Calu3 (cell line): Measurements from ENCODE around the gene TSPAN13. TPM values are rescaled to one million over a fixed set of nuclear protein-coding genes. Genes with fewer than 3 reads are reported as not detected.

Experiments used
- BruUV-seq: library from RNA; stranded (reverse); fragments of 400-500 nt; replicated peaks from 2 replicates; lab custom pipeline; 2021; lab: Mats Ljungman, UMichigan
- CTCF ChIA-PET: fragments of 300-600 bp; sonication (Branson Sonifier 250); formaldehyde crosslinking; loops from one replicate; lab custom pipeline; 2022; ENCODE audit warnings: antibody characterized with exemption; lab: Charles Lee
- DNase-seq: peaks from one replicate; pipeline ENCODE4 v3.0.0; 2022
- H3K27ac Mint-ChIP-seq: one replicate; pipeline ENCODE4 v1.8.0; 2022; ENCODE audit warnings: mixed read lengths; ENCODE audit not compliant: unreplicated experiment
- H3K27me3 Mint-ChIP-seq: one replicate; pipeline ENCODE4 v1.8.0; 2022; ENCODE audit warnings: mixed read lengths; ENCODE audit not compliant: unreplicated experiment
- H3K36me3 Mint-ChIP-seq: one replicate; pipeline ENCODE4 v1.8.0; 2022; ENCODE audit warnings: mild to moderate bottlenecking, moderate library complexity, mixed read lengths; ENCODE audit not compliant: insufficient read depth, unreplicated experiment
- H3K4me1 Mint-ChIP-seq: one replicate; pipeline ENCODE4 v1.8.0; 2022; ENCODE audit warnings: mild to moderate bottlenecking, low read depth, mixed read lengths; ENCODE audit not compliant: unreplicated experiment
- H3K4me3 Mint-ChIP-seq: one replicate; pipeline ENCODE4 v1.8.0; 2022; ENCODE audit warnings: mild to moderate bottlenecking, low read depth, moderate library complexity, mixed read lengths; ENCODE audit not compliant: unreplicated experiment
- H3K9me3 Mint-ChIP-seq: one replicate; pipeline ENCODE4 v1.8.0; 2022; ENCODE audit warnings: low read depth, mixed read lengths; ENCODE audit not compliant: unreplicated experiment
- intact Hi-C: fragments of 100-400 bp; cut with micrococcal nuclease; formaldehyde crosslinking; loops from one replicate; pipeline ENCODE4 v1.10.0; 2022; ENCODE audit not compliant: unreplicated experiment
- total RNA-seq: library from RNA; stranded (reverse); gene quantifications from 2 replicates; pipeline ENCODE4 v1.2.3, GENCODE V29; 2022
- TF ChIP-seq, protein P1 (sequence below): fragments of 200-600 bp; IDR thresholded peaks from one replicate; pipeline ENCODE4 v1.8.0; 2022; ENCODE audit warnings: antibody characterized with exemption; ENCODE audit not compliant: unreplicated experiment

The TSPAN13 gene
- total RNA-seq, 1 experiment from 2014 or later = 148 TPM

DNA sequence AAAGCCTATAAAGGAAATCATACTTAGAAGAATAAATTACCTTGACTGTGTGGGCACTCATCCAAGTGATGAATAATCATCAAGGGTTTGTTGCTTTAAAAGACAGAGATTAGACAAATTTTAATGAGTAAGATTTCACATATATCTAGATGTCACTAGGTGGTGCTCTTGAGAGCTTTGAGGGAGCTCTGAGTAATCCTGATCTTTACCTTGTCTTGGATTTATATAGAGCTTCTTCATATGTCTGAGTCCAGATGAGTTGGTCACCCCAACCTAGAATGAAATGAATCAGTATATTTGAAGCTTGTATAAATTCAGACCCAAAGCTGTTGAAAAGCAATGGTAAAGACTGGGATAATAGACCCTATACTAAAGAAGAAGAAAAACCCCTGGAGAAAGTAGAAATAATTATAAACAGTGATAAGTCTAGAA lies 47.6 kb downstream of the TSPAN13 start:
- CTCF ChIA-PET = interaction anchor here (0.6 to 3.6 kb wide), 25 partner anchors 9 to 133 kb away, joined by 3 to 27 read pairs (median 4); partner anchors contain the start of gene TSPAN13
- TF ChIP-seq, protein P1, sequence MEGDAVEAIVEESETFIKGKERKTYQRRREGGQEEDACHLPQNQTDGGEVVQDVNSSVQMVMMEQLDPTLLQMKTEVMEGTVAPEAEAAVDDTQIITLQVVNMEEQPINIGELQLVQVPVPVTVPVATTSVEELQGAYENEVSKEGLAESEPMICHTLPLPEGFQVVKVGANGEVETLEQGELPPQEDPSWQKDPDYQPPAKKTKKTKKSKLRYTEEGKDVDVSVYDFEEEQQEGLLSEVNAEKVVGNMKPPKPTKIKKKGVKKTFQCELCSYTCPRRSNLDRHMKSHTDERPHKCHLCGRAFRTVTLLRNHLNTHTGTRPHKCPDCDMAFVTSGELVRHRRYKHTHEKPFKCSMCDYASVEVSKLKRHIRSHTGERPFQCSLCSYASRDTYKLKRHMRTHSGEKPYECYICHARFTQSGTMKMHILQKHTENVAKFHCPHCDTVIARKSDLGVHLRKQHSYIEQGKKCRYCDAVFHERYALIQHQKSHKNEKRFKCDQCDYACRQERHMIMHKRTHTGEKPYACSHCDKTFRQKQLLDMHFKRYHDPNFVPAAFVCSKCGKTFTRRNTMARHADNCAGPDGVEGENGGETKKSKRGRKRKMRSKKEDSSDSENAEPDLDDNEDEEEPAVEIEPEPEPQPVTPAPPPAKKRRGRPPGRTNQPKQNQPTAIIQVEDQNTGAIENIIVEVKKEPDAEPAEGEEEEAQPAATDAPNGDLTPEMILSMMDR = peak; percentile 49
- H3K4me1 Mint-ChIP-seq = peaks cover 18% of the 10 kb centered on the region
- no peak for DNase-seq
- no TSS peak for BruUV-seq
- H3K4me3 Mint-ChIP-seq = peak overlapping the region; percentile 80
- no peaks in the 10 kb centered on the region for H3K27me3 Mint-ChIP-seq
- peak overlapping the region; percentile 63 for H3K27ac Mint-ChIP-seq
- peaks cover 32% of the 10 kb centered on the region for H3K36me3 Mint-ChIP-seq
- intact Hi-C loops = loop anchor here (1.0 to 10.0 kb wide), 5 partner anchors 88 to 334 kb away; no protein-coding TSS in a partner anchor
- H3K9me3 Mint-ChIP-seq = no peaks in the 10 kb centered on the region

DNA sequence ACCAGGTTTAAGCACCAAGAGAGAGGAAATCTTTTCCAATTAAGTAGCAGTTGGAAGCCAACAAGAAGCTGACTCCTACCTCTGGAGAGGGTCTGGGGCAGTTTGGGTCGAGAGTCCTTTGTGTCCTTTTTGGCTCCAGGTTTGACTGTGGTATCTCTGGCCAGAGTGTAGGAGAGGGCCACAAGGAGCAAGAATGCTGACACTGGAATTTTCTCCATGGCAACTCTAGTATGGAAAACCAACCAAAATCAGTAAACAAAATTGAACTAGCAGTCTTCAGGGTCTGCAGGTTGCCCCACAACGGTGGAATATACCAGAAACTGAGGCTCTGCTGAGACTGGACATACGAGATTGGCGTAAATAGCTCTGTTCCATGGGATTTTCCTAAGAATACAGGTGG lies 48.0 kb downstream of the TSPAN13 start:
- TF ChIP-seq, protein P1 = no peak
- CTCF ChIA-PET = interaction anchor here (0.5 to 3.6 kb wide), 23 partner anchors 8 to 120 kb away, joined by 3 to 27 read pairs (median 5); partner anchors contain the start of gene TSPAN13
- Mint-ChIP-seq H3K4me3 (peak overlapping the region; percentile 80), H3K27ac (peak overlapping the region; percentile 63), H3K27me3 (no peaks in the 10 kb centered on the region), H3K4me1 (peaks cover 18% of the 10 kb centered on the region), H3K9me3 (no peaks in the 10 kb centered on the region), H3K36me3 (peaks cover 32% of the 10 kb centered on the region)
- intact Hi-C loops = loop anchor here (1.0 to 10.0 kb wide), 5 partner anchors 88 to 333 kb away; no protein-coding TSS in a partner anchor
- BruUV-seq = no TSS peak
- DNase-seq = no peak

DNA sequence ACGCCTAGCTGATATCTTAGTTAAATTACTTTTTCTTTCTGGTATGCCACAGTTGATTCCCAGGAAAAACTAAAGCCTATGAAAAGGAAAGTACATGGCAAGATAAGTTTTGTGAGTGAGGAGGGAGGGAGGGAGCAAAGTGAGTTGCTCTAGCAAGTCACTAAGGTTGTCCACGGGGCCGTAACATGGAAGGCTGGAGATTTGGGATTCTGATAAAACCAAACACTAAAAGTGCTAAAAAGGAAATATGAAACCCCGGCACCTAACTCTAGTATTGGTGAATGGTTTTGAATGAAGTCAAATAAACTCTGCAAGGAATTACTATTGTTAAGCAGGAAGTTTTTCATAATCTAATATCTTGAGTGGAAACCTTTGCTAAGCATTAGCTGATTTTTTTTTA lies 49.6 kb downstream of the TSPAN13 start:
- Mint-ChIP-seq H3K9me3 (no peaks in the 10 kb centered on the region), H3K4me1 (peaks cover 18% of the 10 kb centered on the region), H3K27me3 (no peaks in the 10 kb centered on the region), H3K36me3 (peaks cover 32% of the 10 kb centered on the region), H3K27ac (peak overlapping the region; percentile 88), H3K4me3 (peak overlapping the region; percentile 80)
- TF ChIP-seq, protein P1 = no peak
- no peak for DNase-seq
- CTCF ChIA-PET = interaction anchor here (0.6 to 3.6 kb wide), 4 partner anchors 9 to 104 kb away, joined by 3 to 18 read pairs (median 3); no protein-coding TSS in a partner anchor
- intact Hi-C loops = loop anchor here (5.0 to 10.0 kb wide), 2 partner anchors 179 to 332 kb away; no protein-coding TSS in a partner anchor
- no TSS peak for BruUV-seq

DNA sequence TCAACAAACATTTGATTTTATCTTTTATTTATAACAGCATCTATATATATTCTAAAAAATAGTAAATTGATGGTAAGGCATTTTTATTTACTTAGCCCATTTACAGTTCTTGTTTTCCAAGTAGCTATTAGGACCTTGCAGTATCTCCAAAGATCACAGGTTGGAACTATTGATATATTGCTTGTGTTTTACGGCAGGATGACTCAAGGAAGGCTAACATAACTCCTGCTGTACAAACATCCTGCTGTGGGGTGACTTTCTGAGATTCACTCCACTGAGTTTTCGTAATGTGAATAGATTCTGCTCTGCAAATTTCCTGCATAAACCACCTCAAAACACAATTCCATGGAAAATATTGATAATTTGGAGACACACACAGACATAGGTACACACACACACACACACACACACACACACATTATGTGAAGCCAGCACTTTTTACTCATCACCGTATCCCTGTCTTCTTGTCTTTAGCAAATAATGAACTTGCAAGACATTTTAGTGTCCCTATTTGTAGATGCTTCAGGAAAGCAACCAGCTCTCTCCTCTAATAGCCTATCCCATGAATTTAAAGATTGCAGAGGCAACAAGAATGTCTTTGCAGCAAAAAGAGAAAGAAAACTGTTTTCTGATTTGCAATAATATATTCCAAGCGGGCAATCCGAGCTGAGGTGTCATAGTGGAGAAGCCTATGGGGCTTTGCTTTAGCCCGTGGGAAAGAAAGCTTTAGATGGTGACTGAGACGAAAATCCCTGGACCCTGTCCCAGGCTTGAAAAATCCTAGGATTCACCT lies 50.5 kb downstream of the TSPAN13 start:
- Mint-ChIP-seq H3K4me1 (peaks cover 20% of the 10 kb centered on the region), H3K27ac (peak overlapping the region; percentile 88), H3K4me3 (peak overlapping the region; percentile 80), H3K9me3 (no peaks in the 10 kb centered on the region), H3K36me3 (peaks cover 32% of the 10 kb centered on the region), H3K27me3 (no peaks in the 10 kb centered on the region)
- intact Hi-C loops = loop anchor here (2.0 to 10.0 kb wide), 4 partner anchors 43 to 331 kb away; partner anchors contain the start of gene AGR3
- TSS peak; percentile 76 for BruUV-seq
- TF ChIP-seq, protein P1 = no peak
- DNase-seq = no peak
- CTCF ChIA-PET = interaction anchor here (0.8 to 3.6 kb wide), 10 partner anchors 9 to 118 kb away, joined by 3 to 18 read pairs (median 4); partner anchors contain the start of gene AGR3
